ENCODE measurements around the gene DNAH10. TPM values are rescaled to one million over a fixed set of nuclear protein-coding genes. Genes with fewer than 3 reads are reported as not detected.

Gene DNAH10
- total RNA-seq, 1 donor from 2014 or later, result not detected

GRCh38 chr12:123734268-123734667, 27.8 kb upstream of the DNAH10 start:
- Histone ChIP-seq H3K9me3 (no peaks in the 10 kb centered on the region), H3K27ac (no peak overlapping the region), H3K36me3 (peaks cover 53 to 71% of the 10 kb centered on the region in 2 donors), H3K4me3 (no peak overlapping the region), H3K27me3 (no peaks in the 10 kb centered on the region), H3K4me1 (no peaks in the 10 kb centered on the region)
- intact Hi-C loops (cut with DNase I), result no loop called here
- TF ChIP-seq CTCF (IDR thresholded peaks at IDR 0.05), result no peak
- DNase-seq (ENCODE audit: low spot score in 2 of 2), result no peak

- H3K36me3 ChIP-seq, result peaks cover 60 to 73% of the 10 kb centered on the region in 2 donors
Measured at GRCh38 chr12:123741937-123742572, 20.0 kb upstream of the DNAH10 start.

GRCh38 chr12:123743002-123743401, 19.1 kb upstream of the DNAH10 start:
- Histone ChIP-seq H3K27ac (no peak overlapping the region), H3K4me3 (no peak overlapping the region), H3K9me3 (no peaks in the 10 kb centered on the region), H3K4me1 (no peaks in the 10 kb centered on the region), H3K27me3 (no peaks in the 10 kb centered on the region), H3K36me3 (peaks cover 56 to 71% of the 10 kb centered on the region in 2 donors)
- TF ChIP-seq CTCF (IDR thresholded peaks at IDR 0.05), result no peak
- no peak for DNase-seq (ENCODE audit: low spot score in 2 of 2)
- intact Hi-C loops (cut with DNase I), result no loop called here

More at GRCh38 chr12:123741937-123742572, 20.0 kb upstream of the DNAH10 start:
- intact Hi-C loops (cut with DNase I), result no loop called here
- no peak overlapping the region for H3K27ac ChIP-seq
- no peaks in the 10 kb centered on the region for H3K9me3 ChIP-seq
- no peak for DNase-seq (ENCODE audit: low spot score in 2 of 2)
- H3K27me3 ChIP-seq, result no peaks in the 10 kb centered on the region
- no peak for TF ChIP-seq CTCF (IDR thresholded peaks at IDR 0.05)
- H3K4me3 ChIP-seq, result no peak overlapping the region
- no peaks in the 10 kb centered on the region for H3K4me1 ChIP-seq

- H3K27ac ChIP-seq, result no peak overlapping the region
- peaks cover 59 to 72% of the 10 kb centered on the region in 2 donors for H3K36me3 ChIP-seq
- no peak for DNase-seq (ENCODE audit: low spot score in 2 of 2)
- no peaks in the 10 kb centered on the region for H3K4me1 ChIP-seq
- no peak overlapping the region for H3K4me3 ChIP-seq
- TF ChIP-seq CTCF (IDR thresholded peaks at IDR 0.05), result no peak
- intact Hi-C loops (cut with DNase I), result no loop called here
- H3K9me3 ChIP-seq, result no peaks in the 10 kb centered on the region
- H3K27me3 ChIP-seq, result no peaks in the 10 kb centered on the region
Measured at GRCh38 chr12:123744836-123745235, 17.3 kb upstream of the DNAH10 start.

- Histone ChIP-seq H3K36me3 (peaks cover 41 to 74% of the 10 kb centered on the region in 2 donors), H3K4me3 (no peak overlapping the region), H3K27me3 (no peaks in the 10 kb centered on the region), H3K4me1 (no peaks in the 10 kb centered on the region), H3K27ac (no peak overlapping the region), H3K9me3 (no peaks in the 10 kb centered on the region)
- intact Hi-C loops (cut with DNase I), result no loop called here
- TF ChIP-seq CTCF (IDR thresholded peaks at IDR 0.05), result no peak
- no peak for DNase-seq (ENCODE audit: low spot score in 2 of 2)
Measured at GRCh38 chr12:123747309-123747708, 14.8 kb upstream of the DNAH10 start.
